ENCODE measurements around the gene LBH. TPM values are rescaled to one million over a fixed set of nuclear protein-coding genes. Genes with fewer than 3 reads are reported as not detected.

Gene LBH
- total and polyA plus RNA-seq, 5 donors = 12.4 to 31.3 (median 23.0) TPM

DNA sequence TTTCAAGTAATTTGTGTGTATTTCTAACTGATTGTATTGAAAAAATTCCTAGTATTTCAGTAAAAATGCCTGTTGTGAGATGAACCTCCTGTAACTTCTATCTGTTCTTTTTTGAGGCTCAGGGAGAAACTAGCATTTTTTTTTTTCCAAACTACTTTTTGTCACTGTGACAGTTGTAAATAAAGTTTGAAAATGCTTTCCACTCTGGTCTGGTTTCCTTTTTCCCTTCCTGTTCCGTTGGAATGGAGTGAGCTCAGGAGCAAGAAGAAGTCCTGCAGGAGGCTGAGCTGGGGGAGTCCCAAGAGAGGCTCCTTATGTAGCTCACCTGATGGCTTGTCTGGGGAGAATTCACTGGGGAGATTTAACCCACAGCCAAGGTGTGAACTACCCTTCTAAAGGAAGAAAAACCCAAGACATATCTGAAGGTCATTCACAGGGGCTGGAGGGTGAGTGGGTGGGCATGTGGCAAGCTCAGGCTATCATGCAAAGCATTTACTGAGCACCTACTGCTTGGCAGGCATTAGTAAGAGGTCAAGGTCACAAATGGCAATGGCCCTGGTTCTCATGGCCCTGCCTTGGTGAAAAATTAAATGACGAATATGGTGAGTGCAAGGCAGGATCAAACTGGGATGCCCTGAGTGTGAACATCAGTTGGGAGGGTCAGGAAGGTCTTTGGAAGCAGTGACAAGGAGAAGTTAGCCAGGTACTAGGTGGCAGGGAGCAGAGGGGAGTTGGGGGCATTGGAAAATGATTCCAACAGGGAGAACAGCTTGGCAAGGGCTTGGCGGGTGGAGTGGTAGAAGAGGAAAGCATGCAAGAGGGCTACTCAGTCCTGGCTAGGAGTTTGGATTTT is 28.7 kb downstream of the LBH start:
- no peak overlapping the region for H3K27ac ChIP-seq (ENCODE audit: low read length)
- no peak overlapping the region for H3K4me3 ChIP-seq (ENCODE audit: low read length)
- no peak for DNase-seq
- no peaks in the 10 kb centered on the region for H3K27me3 ChIP-seq (ENCODE audit: control insufficient read depth, insufficient read depth)
- H3K9me3 ChIP-seq (ENCODE audit: control insufficient read depth, low read length) = no peaks in the 10 kb centered on the region
- intact Hi-C loops (cut with DNase I) = no loop called here
- 74% methylated on average over 3 of the region's 3 CpGs for WGBS
- H3K4me1 ChIP-seq (ENCODE audit: control insufficient read depth, insufficient read depth, low read length) = no peaks in the 10 kb centered on the region
- no peak for ATAC-seq

DNA sequence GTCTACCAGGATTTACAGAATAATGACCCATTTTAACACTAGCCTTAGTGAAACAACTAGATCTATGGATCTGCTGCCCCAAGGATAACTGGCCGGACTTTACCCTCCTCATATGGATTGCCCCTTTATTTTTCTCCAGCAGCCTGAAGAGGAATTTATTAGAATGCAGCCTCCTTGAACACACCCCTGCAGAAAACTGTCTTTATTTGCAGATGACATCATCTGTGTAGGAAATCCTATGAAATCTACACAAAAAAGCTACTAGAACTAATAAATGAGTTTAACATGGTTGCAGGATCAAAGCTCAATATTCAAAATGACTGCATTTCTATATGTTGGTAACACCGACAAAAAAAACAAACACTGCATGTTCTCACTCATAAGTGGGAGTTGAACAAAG is 29.6 kb downstream of the LBH start:
- intact Hi-C loops (cut with DNase I) = no loop called here
- no peak overlapping the region for H3K4me3 ChIP-seq (ENCODE audit: low read length)
- H3K4me1 ChIP-seq (ENCODE audit: control insufficient read depth, insufficient read depth, low read length) = no peaks in the 10 kb centered on the region
- ATAC-seq (no peak), DNase-seq (no peak)
- H3K27ac ChIP-seq (ENCODE audit: low read length) = no peak overlapping the region
- H3K9me3 ChIP-seq (ENCODE audit: control insufficient read depth, low read length) = no peaks in the 10 kb centered on the region
- H3K27me3 ChIP-seq (ENCODE audit: control insufficient read depth, insufficient read depth) = no peaks in the 10 kb centered on the region
- 78% methylated on average over 2 of the region's 2 CpGs for WGBS

DNA sequence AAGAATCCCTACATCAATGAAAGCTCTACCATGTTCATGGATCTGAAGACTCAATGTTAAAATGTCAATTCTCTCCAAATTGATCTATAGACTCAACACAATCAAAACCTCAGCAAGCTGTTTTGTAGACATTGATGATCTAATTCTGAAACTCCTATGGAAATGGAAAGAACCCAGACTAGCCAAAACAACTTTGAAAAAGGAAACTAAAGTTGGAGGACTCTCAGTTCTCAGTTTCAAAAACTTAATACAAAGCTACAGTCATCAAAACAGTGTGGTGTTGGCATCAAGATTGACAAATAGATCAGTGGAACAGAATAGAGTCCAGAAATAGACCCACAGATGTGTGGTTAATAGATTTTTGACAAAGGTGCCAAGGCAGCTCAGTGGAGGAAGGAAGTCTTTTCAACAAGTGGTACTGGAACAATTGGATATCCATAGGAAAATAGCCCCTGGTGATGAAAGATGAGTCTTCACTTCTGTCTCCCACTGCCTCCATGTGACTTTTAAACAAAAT is 30.4 kb downstream of the LBH start:
- Histone ChIP-seq H3K27me3 (ENCODE audit: control insufficient read depth, insufficient read depth) (no peaks in the 10 kb centered on the region), H3K27ac (ENCODE audit: low read length) (no peak overlapping the region), H3K4me3 (ENCODE audit: low read length) (no peak overlapping the region), H3K9me3 (ENCODE audit: control insufficient read depth, low read length) (no peaks in the 10 kb centered on the region), H3K4me1 (ENCODE audit: control insufficient read depth, insufficient read depth, low read length) (peaks cover 4% of the 10 kb centered on the region)
- intact Hi-C loops (cut with DNase I) = no loop called here
- DNase-seq (no peak), ATAC-seq (no peak)

DNA sequence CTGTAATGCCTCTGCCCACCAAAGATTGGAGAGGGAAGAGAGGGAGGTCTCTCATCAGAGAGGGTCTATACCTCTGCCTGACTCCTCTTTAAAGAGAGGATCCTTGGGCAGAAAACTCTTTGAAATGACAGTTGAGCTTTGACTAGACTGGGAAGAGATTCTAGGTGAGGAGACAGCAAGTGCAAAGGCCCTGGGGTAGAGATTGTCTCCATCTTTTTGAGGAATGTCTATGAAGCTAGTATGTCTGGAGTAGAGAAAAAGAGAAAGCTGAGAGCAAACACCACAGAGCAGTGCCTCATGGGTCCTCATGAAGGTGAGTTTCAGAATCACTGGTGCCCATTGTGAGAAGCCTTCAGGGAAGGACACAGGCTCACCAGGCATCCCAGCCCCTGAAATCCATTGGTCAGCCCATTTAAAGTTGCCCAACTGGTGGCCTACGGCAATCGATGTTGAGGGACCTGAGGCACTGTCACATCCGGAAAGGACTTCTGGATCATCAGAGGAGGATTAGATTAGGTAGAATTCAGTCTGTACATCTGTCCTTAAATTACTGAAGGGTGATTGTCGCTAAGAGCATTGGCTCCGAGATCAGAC is 31.5 kb downstream of the LBH start:
- H3K9me3 ChIP-seq (ENCODE audit: control insufficient read depth, low read length) = no peaks in the 10 kb centered on the region
- no peak for ATAC-seq

DNA sequence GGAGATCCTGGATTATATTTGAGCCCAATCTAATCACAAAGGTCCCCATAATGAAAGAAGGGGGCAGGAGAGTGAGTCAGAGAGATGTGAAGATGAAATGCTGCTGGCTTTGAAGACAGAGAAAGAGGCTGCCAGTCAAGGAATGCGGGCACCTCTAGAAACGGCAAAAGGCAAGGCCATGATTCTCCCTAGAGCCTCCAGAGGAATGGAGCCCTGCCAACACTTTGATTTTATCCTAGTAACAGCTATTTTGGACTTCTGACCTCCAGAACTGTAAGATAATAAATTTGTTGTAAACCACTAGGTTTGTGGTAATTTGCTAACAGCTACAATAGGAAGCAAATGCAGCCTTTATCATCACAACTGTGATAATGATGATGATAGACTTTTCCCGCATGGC is 32.9 kb downstream of the LBH start:
- H3K4me1 ChIP-seq (ENCODE audit: control insufficient read depth, insufficient read depth, low read length) = peaks cover 7% of the 10 kb centered on the region
- 72% methylated on average over 3 of the region's 3 CpGs for WGBS
- no peaks in the 10 kb centered on the region for H3K9me3 ChIP-seq (ENCODE audit: control insufficient read depth, low read length)
- H3K27ac ChIP-seq (ENCODE audit: low read length) = no peak overlapping the region
- no peak overlapping the region for H3K4me3 ChIP-seq (ENCODE audit: low read length)
- intact Hi-C loops (cut with DNase I) = no loop called here
- no peak for ATAC-seq
- no peak for DNase-seq
- H3K27me3 ChIP-seq (ENCODE audit: control insufficient read depth, insufficient read depth) = no peaks in the 10 kb centered on the region

More for the DNA sequence above, 31.5 kb downstream of the LBH start:
- DNase-seq = no peak
- peaks cover 4% of the 10 kb centered on the region for H3K4me1 ChIP-seq (ENCODE audit: control insufficient read depth, insufficient read depth, low read length)
- intact Hi-C loops (cut with DNase I) = no loop called here
- WGBS = 93% methylated on average over 5 of the region's 5 CpGs
- no peak overlapping the region for H3K4me3 ChIP-seq (ENCODE audit: low read length)
- H3K27ac ChIP-seq (ENCODE audit: low read length) = no peak overlapping the region
- no peaks in the 10 kb centered on the region for H3K27me3 ChIP-seq (ENCODE audit: control insufficient read depth, insufficient read depth)

DNA sequence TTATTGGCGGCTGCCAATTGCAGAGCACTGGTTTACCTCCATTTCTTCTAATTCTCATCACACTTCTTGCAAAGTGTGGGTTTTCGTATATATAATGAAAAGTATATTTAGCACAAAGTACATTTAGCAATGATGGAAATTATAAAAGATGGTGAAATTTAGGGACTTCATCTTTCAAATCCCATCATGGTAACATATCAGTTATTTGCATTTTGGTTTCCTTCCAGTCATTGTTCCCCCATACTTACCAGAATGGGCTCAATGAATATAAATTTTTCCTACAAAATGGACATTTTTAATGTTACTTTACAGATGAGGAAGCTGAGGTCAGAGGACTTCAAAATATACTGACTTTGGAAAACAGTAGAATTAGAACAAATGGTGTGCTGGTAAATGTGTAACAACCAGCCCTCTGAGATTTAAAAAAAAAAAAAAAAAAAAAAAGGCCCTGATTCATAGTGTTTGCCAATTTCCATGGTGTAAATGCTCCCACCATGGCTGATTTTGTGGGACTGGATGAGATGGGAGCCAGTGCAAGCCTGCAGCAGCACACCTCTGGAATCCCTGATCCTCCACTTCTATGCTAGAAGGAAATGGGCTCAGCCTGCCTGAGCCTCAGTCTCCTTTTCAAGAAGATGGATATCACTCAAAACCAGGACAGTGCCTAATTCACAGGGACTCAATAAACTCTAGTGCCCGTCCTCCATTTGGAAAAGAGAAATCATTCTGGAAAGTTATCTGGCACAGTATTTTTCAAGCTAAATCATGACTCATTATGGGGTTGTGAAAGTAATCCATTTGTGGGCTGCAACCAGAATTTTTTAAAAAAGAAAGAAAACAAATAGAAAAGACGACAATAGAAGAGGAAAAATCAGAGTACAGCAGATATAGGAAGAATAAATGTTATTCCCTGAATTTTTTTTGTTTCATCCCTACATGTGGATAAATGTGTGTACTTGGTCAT is 34.0 kb downstream of the LBH start:
- ATAC-seq (peak in 1 of 2 donors; percentile 22), DNase-seq (no peak)
- intact Hi-C loops (cut with DNase I) = no loop called here
- 80% methylated on average over 4 of the region's 4 CpGs for WGBS
- H3K27ac ChIP-seq (ENCODE audit: low read length) = peak overlapping the region; percentile 12
- peaks cover 11% of the 10 kb centered on the region for H3K4me1 ChIP-seq (ENCODE audit: control insufficient read depth, insufficient read depth, low read length)
- no peak overlapping the region for H3K4me3 ChIP-seq (ENCODE audit: low read length)
- H3K27me3 ChIP-seq (ENCODE audit: control insufficient read depth, insufficient read depth) = no peaks in the 10 kb centered on the region
- no peaks in the 10 kb centered on the region for H3K9me3 ChIP-seq (ENCODE audit: control insufficient read depth, low read length)

DNA sequence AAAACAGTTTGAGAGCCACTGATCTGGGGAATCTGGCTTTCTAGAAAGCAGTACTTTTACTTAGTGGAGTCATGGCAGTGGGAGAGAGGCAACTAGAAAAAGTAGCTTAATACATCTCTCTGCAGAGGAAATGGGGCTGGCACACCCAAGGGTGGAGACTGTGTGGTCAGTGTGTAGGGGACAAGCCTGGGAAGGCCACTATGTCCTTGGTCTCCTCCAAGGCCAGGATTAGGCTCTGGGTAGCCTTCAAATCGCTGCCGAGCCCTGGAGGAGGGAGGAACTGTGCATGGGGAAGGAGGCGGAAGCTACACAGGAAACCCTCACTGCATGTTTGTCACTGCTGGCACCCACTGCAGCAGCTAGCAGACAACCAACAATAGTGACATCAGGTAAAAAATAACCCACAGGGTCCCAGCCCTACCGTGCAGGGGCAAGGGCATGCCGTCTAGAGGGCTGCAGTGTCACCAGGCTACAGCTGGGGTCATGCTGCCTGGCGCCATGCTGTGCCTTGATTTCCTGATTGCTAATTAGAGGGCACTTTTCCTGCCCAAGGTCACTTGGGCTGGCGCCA is 34.8 kb downstream of the LBH start:
- peaks cover 11% of the 10 kb centered on the region for H3K4me1 ChIP-seq (ENCODE audit: control insufficient read depth, insufficient read depth, low read length)
- peak; percentile 48 to 67 for ATAC-seq
- H3K4me3 ChIP-seq (ENCODE audit: low read length) = no peak overlapping the region
- peak overlapping the region; percentile 21 for H3K27ac ChIP-seq (ENCODE audit: low read length)
- H3K9me3 ChIP-seq (ENCODE audit: control insufficient read depth, low read length) = no peaks in the 10 kb centered on the region
- H3K27me3 ChIP-seq (ENCODE audit: control insufficient read depth, insufficient read depth) = no peaks in the 10 kb centered on the region
- peak in 2 of 3 donors; percentile 63 to 66 for DNase-seq
- 60% methylated on average over 7 of the region's 7 CpGs for whole genome bisulfite sequencing
- intact Hi-C loops (cut with DNase I) = no loop called here

DNA sequence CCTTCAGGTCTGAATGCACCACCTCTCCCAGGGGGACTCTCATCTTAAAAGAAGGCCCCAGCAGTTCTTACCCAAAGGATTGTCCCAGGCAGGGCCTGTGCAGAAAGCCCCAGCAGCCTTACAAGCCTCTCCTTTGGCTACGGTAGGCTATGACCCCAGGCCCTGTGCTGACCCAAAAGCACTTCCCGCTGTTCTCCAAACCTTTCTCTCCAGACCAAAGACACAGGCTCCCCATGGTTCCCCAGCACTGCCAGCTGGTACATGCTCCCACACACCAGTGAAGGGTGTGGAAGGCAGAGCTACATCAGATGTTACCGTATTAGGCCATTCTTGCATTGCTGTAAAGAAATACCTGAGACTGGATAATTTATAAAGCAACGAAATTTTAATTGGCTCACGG is 35.4 kb downstream of the LBH start:
- 95% methylated on average over 5 of the region's 5 CpGs for WGBS
- H3K27me3 ChIP-seq (ENCODE audit: control insufficient read depth, insufficient read depth) = no peaks in the 10 kb centered on the region
- H3K27ac ChIP-seq (ENCODE audit: low read length) = no peak overlapping the region
- ATAC-seq (no peak), DNase-seq (no peak)
- intact Hi-C loops (cut with DNase I) = no loop called here
- no peaks in the 10 kb centered on the region for H3K9me3 ChIP-seq (ENCODE audit: control insufficient read depth, low read length)
- no peak overlapping the region for H3K4me3 ChIP-seq (ENCODE audit: low read length)
- peaks cover 11% of the 10 kb centered on the region for H3K4me1 ChIP-seq (ENCODE audit: control insufficient read depth, insufficient read depth, low read length)

DNA sequence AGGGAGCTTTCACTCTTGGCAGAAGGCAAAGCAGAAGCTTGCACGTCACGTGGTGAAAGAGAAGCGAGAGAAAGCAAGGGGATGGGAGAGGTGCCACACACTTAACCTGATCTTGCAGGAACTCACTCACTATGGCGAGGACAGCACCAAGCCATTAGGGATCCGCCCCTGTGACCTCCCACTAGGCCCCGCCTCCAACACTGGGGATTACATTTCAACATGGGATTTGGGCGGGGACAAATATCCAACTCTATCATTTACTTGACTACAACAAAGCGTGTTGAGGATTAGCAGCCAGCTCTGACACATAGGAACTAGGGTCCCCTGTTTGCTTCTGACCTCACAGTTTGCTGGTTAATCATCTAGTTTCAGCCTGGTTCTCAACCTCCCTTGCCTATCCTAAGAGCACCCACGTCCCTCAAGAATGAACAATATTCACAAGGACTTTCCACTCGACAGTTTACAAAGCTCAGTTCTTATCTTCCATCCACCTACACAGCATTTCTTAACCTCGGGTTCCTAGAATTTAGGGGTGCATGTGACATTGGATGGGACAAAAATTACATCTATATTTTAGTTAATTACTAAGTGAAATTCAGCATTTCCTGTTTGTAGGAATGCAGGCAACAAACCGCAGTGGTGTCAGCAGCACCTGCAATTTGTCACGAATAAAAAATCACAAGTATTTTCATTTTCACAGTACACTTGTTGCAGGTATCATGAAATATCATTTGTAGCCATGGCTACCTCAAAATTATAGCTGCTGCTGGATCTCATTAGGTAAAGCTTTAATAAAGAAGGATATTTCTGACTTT is 36.0 kb downstream of the LBH start:
- WGBS = 92% methylated on average over 13 of the region's 13 CpGs
- no peak for ATAC-seq
- no peak for DNase-seq
- H3K27me3 ChIP-seq (ENCODE audit: control insufficient read depth, insufficient read depth) = no peaks in the 10 kb centered on the region
- peaks cover 11% of the 10 kb centered on the region for H3K4me1 ChIP-seq (ENCODE audit: control insufficient read depth, insufficient read depth, low read length)
- no peak overlapping the region for H3K4me3 ChIP-seq (ENCODE audit: low read length)
- no peaks in the 10 kb centered on the region for H3K9me3 ChIP-seq (ENCODE audit: control insufficient read depth, low read length)
- H3K27ac ChIP-seq (ENCODE audit: low read length) = no peak overlapping the region
- intact Hi-C loops (cut with DNase I) = no loop called here

DNA sequence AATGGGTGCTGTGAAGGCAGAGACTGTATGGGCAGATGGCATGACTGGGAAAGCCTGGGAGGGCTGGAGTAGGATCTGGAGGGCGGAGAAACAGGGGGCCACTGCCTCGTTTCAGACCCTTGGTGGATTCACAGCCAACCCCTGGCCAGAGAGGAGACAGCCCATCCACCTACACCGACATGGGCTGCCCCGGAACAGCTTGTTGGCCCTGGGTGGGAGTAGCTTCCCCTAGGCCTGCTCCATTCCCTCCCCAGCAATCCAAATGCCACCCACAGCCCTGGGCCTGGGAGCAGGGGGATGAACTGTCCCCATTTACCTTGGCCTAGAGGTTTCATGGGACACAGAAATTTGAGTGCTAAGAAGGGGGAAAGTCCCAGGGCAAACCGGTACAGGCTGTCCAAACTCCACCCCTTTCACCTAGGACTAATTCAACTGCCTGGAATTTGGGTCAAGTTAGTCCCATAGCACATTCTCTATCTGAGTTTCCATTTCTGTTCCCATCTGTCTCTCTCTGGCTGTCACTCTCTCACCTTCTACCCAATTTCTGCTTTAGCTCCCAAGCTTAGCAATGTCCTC is 37.0 kb downstream of the LBH start:
- Histone ChIP-seq H3K9me3 (ENCODE audit: control insufficient read depth, low read length) (no peaks in the 10 kb centered on the region), H3K4me3 (ENCODE audit: low read length) (no peak overlapping the region), H3K4me1 (ENCODE audit: control insufficient read depth, insufficient read depth, low read length) (peaks cover 13% of the 10 kb centered on the region), H3K27ac (ENCODE audit: low read length) (no peak overlapping the region), H3K27me3 (ENCODE audit: control insufficient read depth, insufficient read depth) (no peaks in the 10 kb centered on the region)
- WGBS = 83% methylated on average over 5 of the region's 5 CpGs
- intact Hi-C loops (cut with DNase I) = no loop called here
- DNase-seq = no peak
- peak in 1 of 2 donors; percentile 36 for ATAC-seq

Data from right cardiac atrium (tissue), 5 donors.